Skeletal muscle tissue (tissue), 5 donors: ENCODE results near the gene KRTAP3-3. TPM values are rescaled to one million over a fixed set of nuclear protein-coding genes. Genes with fewer than 3 reads are reported as not detected.

Source experiments
- H3K27ac ChIP-seq: one replicate; pipeline ENCODE4 v1.7.0; 2013; ENCODE audit warnings: mild to moderate bottlenecking, low read depth, low read length, inconsistent platforms
- H3K27me3 ChIP-seq, 3 donors: one replicate each; pipeline ENCODE4 v1.7.0; 2013; ENCODE audit warnings: low read length in 3 of 3; ENCODE audit not compliant: control insufficient read depth in 3 of 3, insufficient read depth in 3 of 3
- H3K36me3 ChIP-seq, 3 donors: one replicate each; pipeline ENCODE4 v1.7.0; 2013; ENCODE audit warnings: low read length in 3 of 3; ENCODE audit not compliant: control insufficient read depth in 3 of 3, insufficient read depth in 3 of 3
- H3K4me1 ChIP-seq, 3 donors: one replicate each; pipeline ENCODE4 v1.7.0; 2013; ENCODE audit warnings: low read length in 3 of 3, mild to moderate bottlenecking in 3 of 3; ENCODE audit not compliant: control insufficient read depth in 3 of 3, insufficient read depth in 3 of 3
- H3K4me3 ChIP-seq, 3 donors: one replicate each; pipeline ENCODE4 v1.7.0; 2013; ENCODE audit warnings: low read length in 3 of 3
- H3K9ac ChIP-seq, 3 donors: one replicate each; pipeline ENCODE4 v1.7.0; 2013; ENCODE audit warnings: low read length in 3 of 3, mild to moderate bottlenecking in 3 of 3, moderate library complexity in 2 of 3, low read depth in 1 of 3
- H3K9me3 ChIP-seq, 3 donors: one replicate each; pipeline ENCODE4 v1.7.0; 2013; ENCODE audit warnings: low read length in 3 of 3; ENCODE audit not compliant: control insufficient read depth in 3 of 3
- small RNA-seq: library from RNA; depleted of rRNA; stranded (forward); fragments of <200 nt; gene quantifications from one replicate; pipeline ENCODE3, GENCODE V24; 2014
- total RNA-seq: library from RNA; depleted of rRNA; stranded (reverse); fragments of >200 nt; gene quantifications from one replicate; pipeline ENCODE4 v1.2.3, GENCODE V29; 2014
- donor health status: Osteomylitis.

The KRTAP3-3 gene
- total RNA-seq, 1 donor from 2014 or later: not detected

- Histone ChIP-seq H3K9ac (no peak overlapping the region), H3K9me3 (no peaks in the 10 kb centered on the region), H3K4me1 (peaks cover 0 to 24% (median 12%) of the 10 kb centered on the region in 3 donors), H3K27me3 (peaks cover 0 to 8% (median 6%) of the 10 kb centered on the region in 3 donors), H3K27ac (peak overlapping the region; percentile 29), H3K36me3 (no peaks in the 10 kb centered on the region), H3K4me3 (no peak overlapping the region)
Observed at GRCh38 chr17:40952154-40952553, 41.8 kb downstream of the KRTAP3-3 start.

- H3K4me3 ChIP-seq: no peak overlapping the region
- H3K27ac ChIP-seq: no peak overlapping the region
- H3K4me1 ChIP-seq: peaks cover 0 to 24% (median 12%) of the 10 kb centered on the region in 3 donors
- no peaks in the 10 kb centered on the region for H3K9me3 ChIP-seq
- no peaks in the 10 kb centered on the region for H3K36me3 ChIP-seq
- no peak overlapping the region for H3K9ac ChIP-seq
- H3K27me3 ChIP-seq: peaks cover 0 to 10% (median 8%) of the 10 kb centered on the region in 3 donors
Observed at GRCh38 chr17:40951011-40951622, 42.8 kb downstream of the KRTAP3-3 start.

GRCh38 chr17:40950176-40950575 is 43.8 kb downstream of the KRTAP3-3 start:
- Histone ChIP-seq H3K4me1 (peaks cover 0 to 24% (median 12%) of the 10 kb centered on the region in 3 donors), H3K27me3 (peaks cover 0 to 10% (median 8%) of the 10 kb centered on the region in 3 donors), H3K4me3 (no peak overlapping the region), H3K9ac (no peak overlapping the region), H3K9me3 (no peaks in the 10 kb centered on the region), H3K36me3 (no peaks in the 10 kb centered on the region), H3K27ac (no peak overlapping the region)

GRCh38 chr17:40949418-40949817 is 44.5 kb downstream of the KRTAP3-3 start:
- Histone ChIP-seq H3K4me1 (peaks cover 0 to 24% (median 12%) of the 10 kb centered on the region in 3 donors), H3K27me3 (peaks cover 0 to 10% (median 8%) of the 10 kb centered on the region in 3 donors), H3K9ac (no peak overlapping the region), H3K36me3 (no peaks in the 10 kb centered on the region), H3K27ac (no peak overlapping the region), H3K4me3 (no peak overlapping the region), H3K9me3 (no peaks in the 10 kb centered on the region)

- H3K4me3 ChIP-seq: no peak overlapping the region
- no peaks in the 10 kb centered on the region for H3K9me3 ChIP-seq
- H3K27me3 ChIP-seq: peaks cover 0 to 10% (median 8%) of the 10 kb centered on the region in 3 donors
- no peak overlapping the region for H3K9ac ChIP-seq
- H3K4me1 ChIP-seq: peaks cover 0 to 21% (median 7%) of the 10 kb centered on the region in 3 donors
- no peaks in the 10 kb centered on the region for H3K36me3 ChIP-seq
- H3K27ac ChIP-seq: no peak overlapping the region
Observed at GRCh38 chr17:40947929-40948328, 46.0 kb downstream of the KRTAP3-3 start.

- Histone ChIP-seq H3K27me3 (peaks cover 0 to 10% (median 8%) of the 10 kb centered on the region in 3 donors), H3K9me3 (no peaks in the 10 kb centered on the region), H3K4me3 (no peak overlapping the region), H3K36me3 (no peaks in the 10 kb centered on the region), H3K4me1 (peaks cover 0 to 9% (median 6%) of the 10 kb centered on the region in 3 donors), H3K27ac (no peak overlapping the region), H3K9ac (no peak overlapping the region)
Observed at GRCh38 chr17:40945414-40945813, 48.5 kb downstream of the KRTAP3-3 start.

GRCh38 chr17:40944531-40944930 is 49.4 kb downstream of the KRTAP3-3 start:
- H3K9ac ChIP-seq: no peak overlapping the region
- H3K9me3 ChIP-seq: no peaks in the 10 kb centered on the region
- no peak overlapping the region for H3K27ac ChIP-seq
- H3K4me3 ChIP-seq: no peak overlapping the region
- H3K36me3 ChIP-seq: no peaks in the 10 kb centered on the region
- peaks cover 0 to 8% (median 8%) of the 10 kb centered on the region in 3 donors for H3K27me3 ChIP-seq
- peaks cover 0 to 4% (median 2%) of the 10 kb centered on the region in 3 donors for H3K4me1 ChIP-seq

Small RNA genes within 50 kb of the gene (small RNA-seq; reads per million reads assigned to genes)
- gene KRTAP3-4P: not detected

Other genes starting within 250 kb of the KRTAP3-3 start
- not detected for gene KRT25, start 238.8 kb downstream of the KRTAP3-3 start, total RNA-seq
- not detected for gene KRT26, start 222.0 kb downstream of the KRTAP3-3 start, total RNA-seq
- not detected for gene KRT27, start 211.6 kb downstream of the KRTAP3-3 start, total RNA-seq
- not detected for gene KRT28, start 194.2 kb downstream of the KRTAP3-3 start, total RNA-seq
- gene KRT10, start 171.6 kb downstream of the KRTAP3-3 start, total RNA-seq: 2.6 TPM
- not detected for gene KRT12, start 126.9 kb downstream of the KRTAP3-3 start, total RNA-seq
- gene KRT20, start 108.9 kb downstream of the KRTAP3-3 start, total RNA-seq: not detected
- gene KRT23, start 56.5 kb downstream of the KRTAP3-3 start, total RNA-seq: 0.52 TPM
- gene KRT39, start 27.2 kb downstream of the KRTAP3-3 start, total RNA-seq: 3.1 TPM
- gene KRT40, start 9.8 kb downstream of the KRTAP3-3 start, total RNA-seq: 6.3 TPM
- gene KRTAP3-2, start 5.7 kb upstream of the KRTAP3-3 start, total RNA-seq: not detected
- gene KRTAP3-1, start 15.0 kb upstream of the KRTAP3-3 start, total RNA-seq: not detected
- gene KRTAP1-5, start 33.0 kb upstream of the KRTAP3-3 start, total RNA-seq: not detected
- gene KRTAP1-4, start 36.0 kb upstream of the KRTAP3-3 start, total RNA-seq: not detected
- not detected for gene KRTAP1-3, start 40.7 kb upstream of the KRTAP3-3 start, total RNA-seq
- not detected for gene KRTAP1-1, start 47.3 kb upstream of the KRTAP3-3 start, total RNA-seq
- gene KRTAP2-1, start 53.2 kb upstream of the KRTAP3-3 start, total RNA-seq: not detected
- not detected for gene KRTAP2-2, start 61.1 kb upstream of the KRTAP3-3 start, total RNA-seq
- gene KRTAP2-3, start 66.0 kb upstream of the KRTAP3-3 start, total RNA-seq: not detected
- gene KRTAP2-4, start 71.7 kb upstream of the KRTAP3-3 start, total RNA-seq: not detected
- not detected for gene KRTAP4-7, start 90.0 kb upstream of the KRTAP3-3 start, total RNA-seq
- gene KRTAP4-8, start 104.0 kb upstream of the KRTAP3-3 start, total RNA-seq: not detected
- not detected for gene KRTAP4-16, start 108.0 kb upstream of the KRTAP3-3 start, total RNA-seq
- not detected for gene KRTAP4-9, start 111.2 kb upstream of the KRTAP3-3 start, total RNA-seq
- not detected for gene KRTAP4-11, start 124.2 kb upstream of the KRTAP3-3 start, total RNA-seq
- not detected for gene KRTAP4-12, start 130.0 kb upstream of the KRTAP3-3 start, total RNA-seq
- not detected for gene KRTAP4-6, start 146.4 kb upstream of the KRTAP3-3 start, total RNA-seq
- gene KRTAP4-5, start 155.7 kb upstream of the KRTAP3-3 start, total RNA-seq: not detected
- not detected for gene KRTAP4-4, start 166.6 kb upstream of the KRTAP3-3 start, total RNA-seq
- gene KRTAP4-3, start 174.1 kb upstream of the KRTAP3-3 start, total RNA-seq: not detected
- gene KRTAP4-2, start 184.1 kb upstream of the KRTAP3-3 start, total RNA-seq: not detected
- not detected for gene KRTAP4-1, start 190.7 kb upstream of the KRTAP3-3 start, total RNA-seq
- gene KRTAP9-1, start 195.7 kb upstream of the KRTAP3-3 start, total RNA-seq: not detected
- not detected for gene KRTAP9-2, start 232.5 kb upstream of the KRTAP3-3 start, total RNA-seq
- not detected for gene KRTAP9-3, start 238.3 kb upstream of the KRTAP3-3 start, total RNA-seq
- gene KRTAP9-8, start 243.8 kb upstream of the KRTAP3-3 start, total RNA-seq: not detected